CD4-positive, alpha-beta T cell treated with Interleukin-2 at 100 ng/mL for 4 hours (primary cell): ENCODE measurements around the gene FOXP4.

ENCODE experiments used
- DNase-seq: peaks from one replicate; pipeline ENCODE4 v3.0.0-alpha.2; 2020; ENCODE audit warnings: low spot score

The FOXP4 gene

DNA sequence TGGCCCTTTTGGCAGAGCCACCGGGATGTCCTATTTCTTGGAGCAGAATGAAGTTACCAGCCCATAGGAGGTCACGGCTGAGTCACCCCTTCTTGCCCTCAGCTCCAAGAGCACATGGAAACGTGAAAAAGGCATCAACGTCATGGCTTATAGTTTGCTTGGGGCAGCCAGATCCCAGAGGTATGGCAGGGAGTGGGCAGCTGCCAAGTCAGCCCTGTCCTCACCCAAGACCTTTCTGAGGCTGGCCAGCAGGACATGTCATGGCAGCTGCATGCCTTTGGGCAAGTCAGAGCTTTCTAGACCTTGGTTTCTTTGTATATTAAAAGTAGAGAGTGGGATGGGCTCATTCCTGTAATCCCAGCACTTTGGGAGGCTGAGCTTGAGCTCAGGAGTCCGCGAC is 83.9 kb downstream of the FOXP4 start:
- DNase-seq = no peak

DNA sequence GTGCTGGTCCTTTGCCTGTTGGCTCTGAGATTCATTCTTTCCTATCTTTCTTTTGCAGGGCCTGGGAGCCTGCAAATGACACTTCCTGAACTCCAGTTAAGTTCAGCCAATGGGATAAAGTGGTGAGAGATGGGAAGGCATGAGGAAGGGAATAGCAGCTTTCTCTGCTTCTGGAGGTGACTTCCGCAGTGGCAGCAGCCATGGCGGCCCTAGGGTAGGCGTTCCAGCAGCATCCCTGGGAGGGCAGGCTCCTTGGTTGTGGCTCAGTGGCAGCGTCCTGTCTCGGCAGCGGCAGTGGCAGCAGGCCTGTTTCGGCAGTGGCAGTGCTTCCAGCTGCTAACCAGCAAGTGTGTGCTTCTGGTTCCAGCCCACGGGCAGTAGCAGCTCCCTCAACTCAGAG is 84.8 kb downstream of the FOXP4 start:
- no peak for DNase-seq

DNA sequence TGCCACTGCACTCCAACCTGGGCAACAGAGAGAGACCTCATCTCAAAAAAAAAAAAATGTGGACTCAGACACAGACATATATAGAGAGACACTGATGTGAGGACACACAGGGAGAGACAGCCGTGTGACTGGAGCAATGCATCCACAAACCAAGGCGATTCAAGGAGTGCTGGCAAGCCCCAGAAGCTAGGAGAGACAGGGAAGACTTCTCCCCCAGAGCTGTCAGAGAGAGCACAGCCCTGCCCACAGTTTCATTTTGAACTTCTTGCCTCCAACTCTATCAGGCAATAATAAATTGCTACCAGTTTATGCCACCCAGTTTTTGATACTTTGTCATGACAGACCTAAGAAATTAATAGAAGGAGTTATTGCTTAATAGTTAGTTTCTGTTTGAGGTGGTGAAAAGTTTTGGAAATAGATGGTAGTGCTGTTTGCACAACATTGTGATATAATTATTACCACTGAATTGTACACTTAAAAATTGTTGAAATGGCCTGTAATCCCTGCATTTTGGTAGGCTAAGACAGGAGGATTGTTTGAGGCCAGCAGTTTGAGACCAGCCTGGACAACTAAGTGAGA is 87.0 kb downstream of the FOXP4 start:
- DNase-seq = no peak

DNA sequence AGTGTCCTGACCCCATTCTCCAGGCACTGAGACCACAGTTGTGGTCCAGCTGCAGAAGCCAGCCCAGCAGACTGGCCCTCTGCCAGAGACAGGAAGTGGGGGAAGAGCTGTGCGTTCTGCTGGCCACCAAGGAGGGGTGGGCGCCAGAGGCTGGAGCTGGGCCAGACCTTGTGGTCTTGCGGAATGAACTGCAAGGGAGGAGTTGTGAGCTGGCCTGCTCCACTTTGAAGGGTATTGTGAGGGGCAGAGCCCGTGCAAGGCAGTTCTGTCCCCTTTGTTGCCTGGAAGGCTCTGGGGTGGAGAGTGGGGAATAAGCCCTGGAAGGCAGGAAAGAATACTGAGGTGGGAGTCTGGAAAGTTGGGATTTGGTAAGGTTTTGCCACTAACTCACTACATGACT is 88.5 kb downstream of the FOXP4 start:
- DNase-seq = no peak

DNA sequence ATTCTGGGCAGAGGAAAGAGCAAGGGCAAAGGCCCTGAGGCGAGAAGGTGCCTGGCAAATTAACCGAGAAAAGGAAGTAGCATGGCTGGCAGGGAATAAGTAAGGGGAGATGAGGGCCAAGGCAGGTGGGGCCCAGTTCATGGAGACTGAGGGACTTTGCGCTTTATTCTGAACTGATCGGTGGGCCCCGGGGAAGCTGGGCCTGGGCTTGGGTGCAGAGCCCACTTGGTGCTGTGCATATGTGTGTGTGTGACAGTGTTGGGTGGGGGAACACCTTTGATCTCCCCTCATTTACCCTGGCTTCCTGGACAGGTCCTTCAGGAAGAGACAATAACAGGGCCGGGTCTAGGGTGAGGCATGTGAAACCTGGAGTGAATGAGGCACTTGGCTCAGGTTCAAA is 89.2 kb downstream of the FOXP4 start:
- DNase-seq = no peak

DNA sequence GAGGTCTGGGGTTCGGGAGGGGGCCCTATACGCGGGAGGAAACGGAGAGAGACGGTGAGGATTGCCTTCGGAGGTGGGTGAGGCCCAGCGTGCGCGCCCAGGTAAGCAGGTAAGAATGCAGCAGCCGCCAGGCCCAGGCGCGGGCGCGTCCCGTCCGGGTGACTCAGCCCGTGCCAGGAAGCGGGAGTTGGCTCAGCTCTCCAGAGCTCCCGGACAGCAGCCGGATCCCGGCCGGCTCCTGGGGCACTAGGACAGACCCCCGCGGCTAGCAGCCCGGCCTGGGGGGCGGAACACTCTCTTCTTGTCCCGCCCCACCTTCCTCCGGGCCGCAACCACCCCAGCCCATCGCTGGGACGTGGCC is 90.6 kb downstream of the FOXP4 start:
- DNase-seq = no peak

DNA sequence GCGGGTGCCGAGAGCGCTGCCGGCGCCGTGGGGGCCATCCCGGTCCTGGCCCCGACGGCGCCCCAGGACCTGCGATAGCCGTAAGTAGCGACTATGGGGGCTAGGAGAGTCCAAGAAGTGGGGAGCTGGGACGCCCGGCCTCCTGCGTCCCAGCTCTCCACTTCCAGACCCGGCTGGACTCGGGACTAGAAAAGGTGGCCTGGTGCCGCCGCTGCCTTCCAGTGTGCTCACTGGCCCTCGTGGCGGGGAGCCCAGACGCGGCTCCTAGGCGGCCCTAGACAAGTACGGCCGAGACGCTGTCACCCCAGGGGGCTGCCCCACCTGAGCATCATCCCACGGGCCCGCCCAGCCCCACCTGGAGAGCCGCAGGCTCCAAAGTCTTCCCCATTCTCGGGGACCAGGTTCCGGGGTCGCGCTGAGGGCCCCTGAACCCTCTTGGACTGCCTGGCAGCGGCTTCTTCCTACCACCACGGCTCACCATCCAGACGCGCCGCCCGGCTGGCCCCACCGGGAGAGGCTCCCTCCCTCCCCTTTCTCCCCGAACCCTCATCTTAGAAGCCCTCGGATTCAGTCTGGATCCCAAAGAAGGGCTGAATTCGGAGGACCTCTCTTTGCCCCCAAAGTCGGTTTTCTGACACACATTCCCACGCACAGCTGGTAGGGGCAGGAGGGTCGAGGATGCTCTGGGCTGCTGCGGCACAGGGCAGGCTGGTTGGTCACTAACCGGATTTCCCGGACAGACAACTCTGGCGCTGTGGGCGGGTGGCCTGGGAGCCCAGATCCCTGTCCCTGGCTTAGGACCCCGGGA is 91.2 kb downstream of the FOXP4 start:
- no peak for DNase-seq

DNA sequence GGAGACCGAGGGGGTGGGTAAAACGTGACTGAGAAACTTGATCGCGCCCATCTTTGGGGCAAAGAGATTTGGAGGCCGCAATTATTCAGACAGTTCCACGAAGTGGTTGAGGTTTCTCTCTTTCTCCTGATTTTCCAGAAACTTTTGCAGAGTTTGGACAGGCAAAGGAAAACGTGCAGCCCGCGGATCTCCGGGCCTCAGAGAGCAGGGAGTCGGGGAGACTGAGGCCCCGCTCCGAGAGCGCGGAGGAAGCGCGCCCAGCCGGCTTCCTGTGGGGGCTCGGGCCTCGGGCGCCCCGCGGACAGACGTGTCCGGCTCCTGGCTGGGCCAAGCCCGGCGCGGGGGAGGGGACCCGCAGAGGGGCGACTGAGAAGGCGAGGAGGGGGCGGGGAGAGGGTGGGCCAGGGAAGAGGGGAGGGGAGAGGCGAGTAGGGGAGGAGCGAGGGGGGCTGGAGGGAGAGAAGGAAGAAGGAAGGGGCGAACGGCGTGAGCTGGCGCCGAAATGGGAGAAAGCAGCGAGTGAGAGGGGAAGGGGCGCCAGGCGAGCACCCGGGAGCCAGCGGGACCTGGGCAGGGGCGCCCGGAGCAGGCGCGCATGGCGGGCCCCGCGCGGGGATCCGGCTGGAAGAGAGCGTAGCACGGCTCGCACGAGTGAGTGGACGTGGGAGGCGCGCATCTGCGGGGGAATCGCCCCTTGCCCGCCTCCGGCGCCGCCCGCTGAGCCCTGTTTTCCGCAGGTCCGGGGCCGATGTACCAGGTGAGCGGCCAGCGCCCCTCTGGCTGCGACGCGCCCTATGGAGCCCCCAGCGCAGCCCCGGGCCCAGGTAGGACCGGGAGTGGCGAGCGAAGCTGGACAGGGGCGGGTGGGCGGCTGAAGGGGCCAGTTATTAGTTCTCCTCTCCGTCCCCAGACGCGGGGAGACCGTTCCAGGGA is 92.1 kb downstream of the FOXP4 start, which contains the start of gene MDFI:
MDFI (plus strand) TSS at position 467 of the 933 bp plus-strand sequence; CDS start at position 749, 282 bp downstream.
- DNase-seq = no peak

DNA sequence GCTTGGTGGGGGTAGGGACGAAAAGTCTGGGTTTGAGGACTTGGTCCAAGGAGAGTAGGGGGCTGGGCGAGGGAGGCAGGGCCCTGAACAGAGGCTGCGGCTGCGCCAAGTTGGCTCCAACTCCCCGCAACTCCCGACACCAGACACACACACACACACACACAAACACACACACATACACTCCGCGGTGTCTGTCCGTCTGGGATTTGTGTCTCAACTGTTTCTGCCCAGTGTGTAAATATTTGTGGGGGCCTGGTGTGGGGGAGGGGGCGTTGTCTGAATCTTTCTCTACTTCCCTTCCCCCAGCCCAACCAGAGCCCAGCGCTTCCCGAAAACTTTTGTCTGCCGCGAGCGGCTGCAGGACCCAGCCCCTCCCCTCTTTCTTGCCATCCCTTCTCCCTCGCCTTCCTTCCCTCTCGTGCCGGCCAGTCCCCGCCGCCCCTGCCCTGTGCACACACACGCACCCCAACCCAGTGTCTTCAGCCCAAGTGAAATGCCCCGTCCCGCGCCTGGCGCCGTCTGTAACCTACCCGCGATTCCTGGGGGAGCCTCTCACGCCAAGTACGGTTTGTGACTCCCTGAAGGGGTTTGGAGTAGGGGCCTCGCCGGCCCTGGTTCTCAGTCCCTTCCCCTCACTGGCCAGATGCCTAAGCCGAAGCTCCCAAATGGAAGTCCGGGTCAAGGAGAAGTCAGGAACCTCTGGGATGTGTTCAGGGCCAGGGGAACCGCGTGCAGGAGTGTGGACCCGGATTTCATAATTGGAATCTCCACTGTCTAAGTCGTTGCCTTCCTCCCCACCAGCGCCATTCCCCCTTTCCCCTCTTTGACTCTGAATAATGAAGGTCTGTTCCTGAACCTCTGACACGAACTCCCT is 93.0 kb downstream of the FOXP4 start:
- no peak for DNase-seq

DNA sequence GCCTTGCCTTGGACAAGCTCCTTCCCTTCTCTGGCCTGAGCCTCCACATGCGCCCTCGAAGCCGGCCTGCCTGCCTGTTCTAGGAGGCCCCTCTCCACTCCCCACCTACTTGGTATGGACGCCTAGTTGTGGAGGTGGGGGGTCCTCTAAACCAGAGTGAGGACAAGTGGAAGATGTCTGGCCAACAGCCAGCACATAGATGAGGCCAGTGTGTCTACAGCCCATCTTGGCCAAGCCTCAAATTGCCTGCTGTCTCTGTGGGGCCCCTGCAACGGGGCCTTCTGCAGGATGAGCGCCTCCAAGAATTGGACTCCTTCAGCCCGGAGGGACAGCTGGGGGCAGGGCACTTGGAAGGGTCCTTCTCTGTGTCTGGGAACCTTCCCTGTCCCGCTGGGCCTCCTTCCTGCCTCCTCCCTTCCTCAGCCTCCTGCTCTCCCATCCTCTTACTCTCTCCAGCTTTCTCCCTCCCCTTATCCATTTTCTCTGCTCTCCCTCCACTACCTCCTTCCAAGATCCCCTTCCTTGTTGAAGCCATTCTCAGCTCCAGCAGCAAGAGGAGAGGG is 93.7 kb downstream of the FOXP4 start:
- DNase-seq = no peak

DNA sequence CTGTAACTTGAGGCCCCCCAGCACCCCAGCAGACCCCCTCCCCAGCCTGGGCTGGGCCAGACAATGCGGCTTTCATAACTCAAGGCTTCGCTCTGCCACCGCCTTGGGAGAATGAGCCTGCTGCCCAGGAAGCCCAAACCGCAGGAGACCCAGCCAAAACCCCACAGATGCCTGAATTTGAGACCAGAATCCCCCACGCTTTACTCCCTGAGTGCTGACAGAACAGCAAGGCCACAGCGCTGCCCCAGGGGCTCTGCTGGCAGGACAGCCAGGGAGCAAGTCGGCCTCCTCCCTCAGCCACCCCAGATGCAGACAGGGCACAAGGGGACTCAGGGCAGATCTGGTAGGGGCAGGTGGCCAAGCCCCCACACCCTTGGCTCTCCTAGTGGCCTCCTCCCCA is 94.2 kb downstream of the FOXP4 start:
- no peak for DNase-seq

DNA sequence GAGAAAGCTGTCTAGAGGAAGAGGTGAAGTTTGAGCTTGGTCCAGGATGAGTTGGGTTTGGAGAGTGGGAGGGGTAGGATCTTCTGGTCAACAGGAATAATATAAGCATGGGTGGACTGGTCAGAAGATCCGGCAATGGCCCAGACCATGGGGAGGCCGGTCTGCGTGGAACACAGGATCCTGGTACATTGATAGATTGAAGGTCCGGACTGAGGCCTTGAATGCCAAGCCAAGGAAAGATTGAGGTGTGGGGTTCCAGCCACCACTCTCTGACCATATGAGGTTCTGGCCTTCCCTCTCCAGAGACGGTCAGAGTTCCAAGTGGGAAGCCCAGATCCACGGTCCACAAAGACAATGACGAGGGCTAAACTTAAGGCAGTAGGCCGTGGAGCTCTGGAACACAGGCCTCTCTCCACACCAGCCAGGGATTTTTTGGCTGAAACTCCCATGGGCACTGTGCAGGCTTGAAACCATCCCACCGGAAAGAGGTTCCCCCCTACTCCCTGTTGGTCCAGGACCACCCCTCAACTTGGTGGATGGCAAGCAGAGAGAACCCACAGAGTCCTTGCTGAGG is 95.3 kb downstream of the FOXP4 start:
- DNase-seq = no peak

DNA sequence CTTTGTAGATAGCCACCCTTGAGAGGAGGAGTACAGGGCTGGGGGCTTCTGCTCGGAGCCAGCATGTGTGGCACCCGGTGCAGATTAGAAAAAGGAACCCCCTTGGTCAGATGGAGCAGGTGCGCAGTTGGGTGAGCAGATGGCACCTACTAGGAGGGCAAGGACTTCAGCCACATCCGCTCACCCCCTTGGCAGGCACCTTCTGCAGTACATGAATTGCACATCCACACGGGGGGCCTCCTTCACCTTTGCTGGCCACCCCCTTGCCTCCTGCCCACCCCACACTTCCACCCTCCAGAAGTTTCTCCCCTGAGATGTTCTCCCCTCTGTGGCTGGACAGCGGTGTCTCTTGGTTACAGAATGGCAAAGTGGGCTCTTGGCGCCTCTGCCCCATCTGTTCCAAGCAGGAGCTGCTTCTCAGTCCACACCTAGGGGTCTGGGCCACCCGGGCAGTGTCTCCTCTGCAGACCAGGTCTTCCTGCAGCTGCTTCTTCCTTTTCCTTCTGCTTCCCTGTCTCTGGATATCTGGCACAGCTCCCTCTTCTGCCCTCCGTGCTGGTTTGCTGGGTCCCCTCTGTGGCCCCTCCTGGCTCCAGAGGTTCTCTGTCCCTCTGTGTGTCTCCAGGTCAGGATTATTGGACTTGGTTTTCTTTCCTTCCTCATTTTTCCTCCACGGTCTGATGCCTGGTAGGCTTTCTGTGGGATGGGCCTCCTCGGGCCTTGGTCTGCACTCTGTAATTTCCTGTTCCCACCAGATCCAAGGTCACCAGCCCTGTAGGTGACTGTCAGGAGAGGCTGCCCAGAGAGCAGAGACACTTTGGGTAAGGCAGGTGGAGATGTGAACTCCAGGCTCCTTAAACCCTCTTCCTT is 96.1 kb downstream of the FOXP4 start:
- DNase-seq = no peak

DNA sequence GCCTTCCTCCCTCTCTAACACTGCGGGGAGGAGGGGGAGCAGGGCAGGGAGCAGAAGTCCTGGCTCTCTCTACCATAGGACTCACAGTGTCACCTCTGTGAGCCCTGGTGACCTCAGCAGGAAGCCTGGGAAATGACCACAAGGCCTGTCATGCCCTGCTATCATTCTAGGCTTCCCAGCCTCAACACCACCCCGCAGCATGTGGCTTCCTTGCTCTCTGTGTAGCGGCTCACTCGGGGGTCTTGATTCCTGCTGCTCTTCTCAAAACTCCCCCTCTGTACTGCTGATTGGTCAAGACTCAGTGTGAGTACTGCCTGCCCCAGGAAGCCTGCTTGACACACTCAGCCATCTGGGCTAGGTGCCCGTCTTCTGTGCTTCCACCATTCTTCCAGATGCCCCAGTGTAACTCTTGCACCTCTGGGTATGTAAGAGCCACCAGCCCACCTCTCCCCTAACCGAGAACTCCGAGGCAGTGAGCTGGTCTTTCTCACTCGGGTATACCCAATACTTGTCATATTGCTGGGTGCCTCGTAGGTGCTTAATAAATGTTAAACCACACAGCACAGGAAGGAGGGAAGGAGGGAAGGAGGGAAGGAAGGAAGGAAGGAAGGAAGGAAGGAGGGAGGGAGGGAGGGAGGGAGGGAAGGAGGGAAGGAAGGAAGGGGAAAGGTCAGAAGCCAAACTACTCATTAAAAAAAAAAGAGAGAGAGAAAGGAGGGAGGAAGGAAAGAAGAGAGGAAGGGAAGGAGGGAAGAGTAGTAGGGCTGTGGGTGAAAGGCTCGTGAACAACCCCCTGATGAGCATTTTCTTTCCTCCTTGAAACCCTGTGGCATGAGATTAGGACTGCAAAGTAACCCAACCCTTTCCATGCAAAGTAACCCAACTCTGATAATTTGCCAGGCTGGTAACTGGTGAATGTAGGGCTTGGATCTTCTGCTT is 97.0 kb downstream of the FOXP4 start:
- no peak for DNase-seq

DNA sequence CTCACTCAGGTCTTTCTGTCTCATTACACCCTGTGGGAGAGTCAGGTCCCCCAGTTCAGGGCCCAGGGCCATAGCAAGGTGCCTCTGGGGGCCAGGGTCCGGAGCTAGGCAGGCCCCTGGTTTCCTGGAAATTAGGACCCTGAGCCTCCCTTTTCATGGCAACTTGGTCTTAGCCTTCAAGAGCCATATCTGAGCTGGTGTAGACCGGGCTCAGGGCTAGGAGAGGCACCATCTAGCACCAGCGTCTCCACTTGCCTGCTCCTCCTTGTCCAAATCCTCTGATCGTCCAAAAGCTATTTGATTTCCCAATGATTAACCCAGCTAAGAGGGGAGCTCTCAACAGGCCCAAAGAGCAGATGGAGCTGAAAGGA is 97.7 kb downstream of the FOXP4 start:
- no peak for DNase-seq

DNA sequence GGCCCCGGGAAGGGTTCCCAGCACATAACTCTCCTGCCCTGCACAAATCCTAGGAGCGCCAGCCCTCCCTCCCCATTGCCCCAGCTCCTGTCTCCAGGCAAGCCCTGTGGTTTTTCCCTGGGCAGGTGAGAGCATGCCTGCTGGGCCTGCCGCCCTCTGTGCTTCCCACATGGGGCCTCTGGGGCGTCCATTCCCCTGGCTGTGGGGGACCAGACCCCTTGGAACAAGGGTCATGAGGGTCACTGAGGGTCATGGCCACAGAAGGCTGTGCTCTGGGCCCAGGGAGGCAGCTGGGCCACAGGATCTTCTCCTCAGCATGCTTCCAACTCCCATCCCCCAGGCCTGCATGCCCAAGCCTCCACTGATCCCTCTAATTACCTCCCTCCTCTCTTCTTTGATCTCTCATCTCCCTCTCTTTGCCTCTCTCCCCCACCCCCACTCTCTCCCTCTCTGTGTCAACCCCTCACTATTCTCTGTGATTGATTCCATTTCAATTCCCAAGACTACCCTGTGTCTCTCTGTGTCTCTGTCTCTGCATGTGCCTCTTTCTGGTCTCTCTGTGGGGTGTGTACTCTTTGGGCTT is 98.2 kb downstream of the FOXP4 start:
- no peak for DNase-seq

DNA sequence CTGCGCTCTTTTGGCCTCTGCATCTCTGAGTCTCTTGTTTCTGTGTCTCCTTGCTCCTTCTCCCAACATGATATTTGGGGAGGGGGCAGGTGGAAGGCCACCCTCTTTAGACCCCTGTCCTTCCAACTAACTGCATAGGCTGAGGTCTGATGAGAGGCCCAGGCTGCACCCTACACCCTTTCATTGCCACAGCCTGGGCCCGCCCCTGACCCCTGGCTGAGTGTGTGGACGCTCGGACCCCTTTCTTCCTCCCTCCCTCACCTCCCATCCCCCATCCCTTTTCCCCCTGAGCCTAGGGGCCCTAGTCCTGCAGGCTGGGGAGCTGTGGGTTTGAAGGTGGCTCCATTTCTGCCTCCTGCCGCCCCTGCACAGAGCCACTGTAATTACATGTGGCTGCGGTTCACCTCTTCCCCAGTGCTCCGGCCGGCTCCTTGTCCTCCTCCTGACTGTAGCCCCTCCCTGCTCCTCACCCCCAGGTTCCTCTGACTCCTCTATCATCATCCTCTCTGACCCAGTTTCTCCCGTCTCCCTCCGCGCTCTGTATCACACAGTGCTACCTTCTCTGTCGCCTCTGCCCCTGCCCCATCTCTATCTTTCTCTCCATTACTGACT is 98.9 kb downstream of the FOXP4 start:
- no peak for DNase-seq
